Testis (tissue), 3 donors: ENCODE measurements around the gene KRT26. TPM values are rescaled to one million over a fixed set of nuclear protein-coding genes. Genes with fewer than 3 reads are reported as not detected.

Experiments
- DNase-seq: peaks from one replicate; pipeline ENCODE4 v3.0.0-alpha.2; 2019
- H3K27ac ChIP-seq, 2 donors: fragments of 200-600 bp; sonication (generic); one replicate each; pipeline ENCODE4 v1.5.1; 2019
- H3K27me3 ChIP-seq: fragments of 200-600 bp; sonication (generic); one replicate; pipeline ENCODE4 v1.5.1; 2019
- H3K36me3 ChIP-seq: fragments of 200-600 bp; sonication (generic); one replicate; pipeline ENCODE4 v1.5.1; 2017; ENCODE audit warnings: low read depth; ENCODE audit errors: missing control alignments
- H3K4me1 ChIP-seq: fragments of 200-600 bp; sonication (generic); one replicate; pipeline ENCODE4 v1.5.1; 2019
- H3K4me3 ChIP-seq, 2 donors: fragments of 200-600 bp; sonication (generic); one replicate each; pipeline ENCODE4 v1.5.1; 2017 to 2019
- H3K9me3 ChIP-seq: fragments of 200-600 bp; sonication (generic); one replicate; pipeline ENCODE4 v1.5.1; 2017
- POLR2A ChIP-seq: fragments of 450-650 bp; IDR thresholded peaks from one replicate; pipeline ENCODE4 v1.6.1; 2017; ENCODE audit warnings: antibody characterized with exemption, mild to moderate bottlenecking, moderate library complexity
- WGBS, 2 donors: methylation state at CpG; one replicate each; pipeline ENCODE4 v1.1.5; 2018; 5-methylcytosine and 5-hydroxymethylcytosine counted together
- intact Hi-C: fragments of 100-400 bp; cut with DNase I; formaldehyde crosslinking; loops from one replicate; pipeline ENCODE4 v1.15.1; 2023; ENCODE audit warnings: low total_unique reads
- polyA plus RNA-seq: library from polyadenylated mRNA; stranded (reverse); fragments of 350-450 nt; fragmentation: Illumina TruSeq; extraction: RNeasy Lipid Tissue Mini Kit (QIAGEN cat#74804); gene quantifications from one replicate; pipeline ENCODE4 v1.2.3, GENCODE V29; 2014; ENCODE audit warnings: low read depth, low replicate concordance; ENCODE audit not compliant: insufficient read depth
- total RNA-seq, 2 donors: library from RNA; depleted of rRNA; stranded (reverse); fragments of >200 nt; gene quantifications; one replicate each; pipeline ENCODE4 v1.2.3, GENCODE V29; 2016
- TF ChIP-seq, protein P1 (sequence below), 3 experiments: fragments of 450-650 bp in 2 of 3; fragments of 200-600 bp in 1 of 3; sonication (generic) in 1 of 3; IDR thresholded peaks; one replicate each; pipeline ENCODE4 v1.5.1; 2016 to 2019; ENCODE audit warnings: antibody characterized with exemption in 3 of 3, mild to moderate bottlenecking in 2 of 3, moderate library complexity in 1 of 3

Gene KRT26
- total and polyA plus RNA-seq, 3 donors from 2014 or later = 0.30 to 0.79 (median 0.62) TPM

DNA sequence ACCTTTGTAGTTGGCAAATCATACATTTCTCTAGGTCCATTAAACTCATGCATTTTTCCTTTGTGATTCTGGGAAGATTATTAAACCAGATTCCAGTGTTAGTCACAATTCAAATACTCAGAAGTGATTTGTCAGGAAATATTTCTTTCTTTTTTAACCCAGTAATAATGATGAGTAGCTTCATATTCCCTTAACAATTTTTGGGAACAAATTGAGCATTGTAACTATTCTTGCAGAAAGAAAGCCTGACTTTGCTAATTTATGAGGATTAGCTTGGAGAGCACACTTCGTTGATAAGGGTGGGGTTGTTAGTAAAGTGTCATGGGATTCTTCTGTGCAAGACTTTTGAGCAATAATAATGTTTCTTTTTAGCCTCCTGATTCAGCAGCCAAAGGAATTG lies 49.8 kb downstream of the KRT26 start:
- intact Hi-C loops = no loop called here
- H3K4me1 ChIP-seq = no peaks in the 10 kb centered on the region
- H3K27me3 ChIP-seq = no peaks in the 10 kb centered on the region
- 33 to 41% methylated on average over 1 of the region's 1 CpG for WGBS, 2 donors
- H3K9me3 ChIP-seq = no peaks in the 10 kb centered on the region
- DNase-seq = no peak
- TF ChIP-seq POLR2A = no peak
- TF ChIP-seq, protein P1, sequence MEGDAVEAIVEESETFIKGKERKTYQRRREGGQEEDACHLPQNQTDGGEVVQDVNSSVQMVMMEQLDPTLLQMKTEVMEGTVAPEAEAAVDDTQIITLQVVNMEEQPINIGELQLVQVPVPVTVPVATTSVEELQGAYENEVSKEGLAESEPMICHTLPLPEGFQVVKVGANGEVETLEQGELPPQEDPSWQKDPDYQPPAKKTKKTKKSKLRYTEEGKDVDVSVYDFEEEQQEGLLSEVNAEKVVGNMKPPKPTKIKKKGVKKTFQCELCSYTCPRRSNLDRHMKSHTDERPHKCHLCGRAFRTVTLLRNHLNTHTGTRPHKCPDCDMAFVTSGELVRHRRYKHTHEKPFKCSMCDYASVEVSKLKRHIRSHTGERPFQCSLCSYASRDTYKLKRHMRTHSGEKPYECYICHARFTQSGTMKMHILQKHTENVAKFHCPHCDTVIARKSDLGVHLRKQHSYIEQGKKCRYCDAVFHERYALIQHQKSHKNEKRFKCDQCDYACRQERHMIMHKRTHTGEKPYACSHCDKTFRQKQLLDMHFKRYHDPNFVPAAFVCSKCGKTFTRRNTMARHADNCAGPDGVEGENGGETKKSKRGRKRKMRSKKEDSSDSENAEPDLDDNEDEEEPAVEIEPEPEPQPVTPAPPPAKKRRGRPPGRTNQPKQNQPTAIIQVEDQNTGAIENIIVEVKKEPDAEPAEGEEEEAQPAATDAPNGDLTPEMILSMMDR (IDR thresholded peaks at IDR 0.05) = no peak
- H3K4me3 ChIP-seq = no peak overlapping the region
- no peak overlapping the region for H3K27ac ChIP-seq
- H3K36me3 ChIP-seq = no peaks in the 10 kb centered on the region

DNA sequence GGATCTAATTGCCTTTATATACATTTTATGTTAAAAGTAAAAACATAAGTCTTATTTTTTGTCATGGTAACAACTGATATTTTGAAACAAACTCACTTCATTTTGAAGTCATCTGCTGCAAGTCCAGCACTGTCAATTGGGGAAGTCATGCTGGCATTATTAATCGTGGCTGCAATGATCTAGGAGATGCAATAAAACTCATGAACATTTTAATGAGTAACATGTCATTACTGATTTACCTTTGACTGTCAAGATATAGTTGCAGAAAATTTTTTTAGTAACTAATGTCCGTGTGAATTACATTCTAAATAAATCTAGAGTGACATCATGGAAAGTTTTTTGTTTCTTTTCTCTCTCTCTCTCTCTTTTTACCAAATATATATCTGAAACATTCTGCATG lies 51.1 kb downstream of the KRT26 start:
- DNase-seq = no peak
- Histone ChIP-seq H3K27ac (no peak overlapping the region), H3K36me3 (no peaks in the 10 kb centered on the region), H3K4me3 (no peak overlapping the region), H3K27me3 (no peaks in the 10 kb centered on the region), H3K9me3 (no peaks in the 10 kb centered on the region), H3K4me1 (no peaks in the 10 kb centered on the region)
- TF ChIP-seq POLR2A = no peak
- TF ChIP-seq, protein P1 (IDR thresholded peaks at IDR 0.05) = no peak
- intact Hi-C loops = no loop called here
- 61 to 78% methylated on average over 2 of the region's 2 CpGs for WGBS, 2 donors

DNA sequence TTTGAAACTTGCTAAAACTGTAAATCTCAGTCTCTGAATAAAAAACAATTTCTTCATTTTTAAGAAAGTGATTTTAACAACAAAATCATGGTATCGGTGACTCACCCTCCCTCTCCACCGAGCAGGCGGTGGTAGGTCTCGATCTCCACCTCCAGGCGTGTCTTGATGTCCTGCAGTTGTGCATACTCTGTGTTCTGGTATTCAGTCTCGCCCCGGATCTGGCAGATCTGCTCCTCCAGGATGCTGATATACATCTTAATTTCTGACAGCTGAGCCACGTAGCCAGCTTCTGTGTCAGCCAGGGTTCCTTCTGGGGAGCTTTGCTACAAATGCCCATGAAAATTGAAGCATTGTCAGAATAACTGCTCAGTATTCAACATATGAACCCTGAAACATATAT lies 53.1 kb downstream of the KRT26 start:
- TF ChIP-seq, protein P1 (IDR thresholded peaks at IDR 0.05) = no peak
- no peak for TF ChIP-seq POLR2A
- no peaks in the 10 kb centered on the region for H3K36me3 ChIP-seq
- intact Hi-C loops = no loop called here
- 82 to 84% methylated on average over 8 of the region's 8 CpGs for WGBS, 2 donors
- DNase-seq = no peak
- no peak overlapping the region for H3K4me3 ChIP-seq
- H3K9me3 ChIP-seq = no peaks in the 10 kb centered on the region
- no peaks in the 10 kb centered on the region for H3K27me3 ChIP-seq
- H3K4me1 ChIP-seq = no peaks in the 10 kb centered on the region
- H3K27ac ChIP-seq = no peak overlapping the region

DNA sequence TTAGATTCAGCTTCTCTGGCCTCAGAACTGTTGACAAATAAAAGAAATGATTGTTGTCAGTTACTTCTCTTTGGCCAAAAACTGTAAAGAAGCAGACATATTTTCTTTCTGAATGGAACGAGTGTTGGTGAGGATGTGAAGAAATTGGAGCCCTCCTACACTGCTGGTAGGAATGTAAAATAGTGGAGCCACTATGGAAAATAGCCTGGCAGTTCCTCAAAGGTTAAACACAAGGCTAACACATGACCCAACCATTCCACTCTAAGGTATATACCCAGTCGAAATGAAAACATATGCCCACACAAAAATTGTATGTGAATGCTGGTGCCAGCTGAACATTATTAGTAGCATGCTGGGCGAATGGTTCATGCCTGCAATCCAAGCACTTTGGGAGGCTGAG lies 54.2 kb downstream of the KRT26 start:
- no peaks in the 10 kb centered on the region for H3K36me3 ChIP-seq
- no peaks in the 10 kb centered on the region for H3K9me3 ChIP-seq
- TF ChIP-seq, protein P1 (IDR thresholded peaks at IDR 0.05) = no peak
- no peak for TF ChIP-seq POLR2A
- intact Hi-C loops = no loop called here
- DNase-seq = no peak
- H3K27me3 ChIP-seq = no peaks in the 10 kb centered on the region
- no peaks in the 10 kb centered on the region for H3K4me1 ChIP-seq
- no peak overlapping the region for H3K27ac ChIP-seq
- no peak overlapping the region for H3K4me3 ChIP-seq
- 76 to 77% methylated on average over 3 of the region's 3 CpGs for WGBS, 2 donors

Other genes starting within 250 kb of the KRT26 start
- gene CCR7, start 206.7 kb downstream of the KRT26 start, total RNA-seq = 1 to 10 TPM in 1 of 2 donors, under 1 TPM in 1; 0.87 to 1.3 TPM
- gene CCR7, start 206.7 kb downstream of the KRT26 start, polyA plus RNA-seq = 1.5 TPM
- gene SMARCE1, start 124.4 kb downstream of the KRT26 start, total RNA-seq = 10 to 100 TPM; 80.3 to 81.6 TPM
- 86.4 TPM for gene SMARCE1, start 124.4 kb downstream of the KRT26 start, polyA plus RNA-seq
- 1 to 10 TPM; 1.2 to 3.1 TPM for gene KRT222, start 107.0 kb downstream of the KRT26 start, total RNA-seq
- 1.0 TPM for gene KRT222, start 107.0 kb downstream of the KRT26 start, polyA plus RNA-seq
- under 1 TPM in 1 of 2 donors, not detected in 1; 0.12 TPM for gene KRT24, start 68.4 kb downstream of the KRT26 start, total RNA-seq
- not detected for gene KRT24, start 68.4 kb downstream of the KRT26 start, polyA plus RNA-seq
- 1 to 10 TPM; 1.2 to 1.3 TPM for gene KRT25, start 16.9 kb downstream of the KRT26 start, total RNA-seq
- 1.6 TPM for gene KRT25, start 16.9 kb downstream of the KRT26 start, polyA plus RNA-seq
- 1 to 10 TPM in 1 of 2 donors, under 1 TPM in 1; 0.87 to 1.4 TPM for gene KRT27, start 10.3 kb upstream of the KRT26 start, total RNA-seq
- 0.58 TPM for gene KRT27, start 10.3 kb upstream of the KRT26 start, polyA plus RNA-seq
- gene KRT28, start 27.8 kb upstream of the KRT26 start, total RNA-seq = under 1 TPM; 0.43 to 0.87 TPM
- gene KRT28, start 27.8 kb upstream of the KRT26 start, polyA plus RNA-seq = 0.37 TPM
- 10 to 100 TPM; 22.1 to 25.8 TPM for gene KRT10, start 50.4 kb upstream of the KRT26 start, total RNA-seq
- gene KRT10, start 50.4 kb upstream of the KRT26 start, polyA plus RNA-seq = 69.4 TPM
- under 1 TPM; 0.63 to 0.68 TPM for gene KRT12, start 95.0 kb upstream of the KRT26 start, total RNA-seq
- 0.26 TPM for gene KRT12, start 95.0 kb upstream of the KRT26 start, polyA plus RNA-seq
- not detected for gene KRT20, start 113.0 kb upstream of the KRT26 start, total RNA-seq
- gene KRT20, start 113.0 kb upstream of the KRT26 start, polyA plus RNA-seq = not detected
- 10 to 100 TPM; 14.0 to 17.3 TPM for gene KRT23, start 165.4 kb upstream of the KRT26 start, total RNA-seq
- 52.2 TPM for gene KRT23, start 165.4 kb upstream of the KRT26 start, polyA plus RNA-seq
- gene KRT39, start 194.7 kb upstream of the KRT26 start, total RNA-seq = not detected
- gene KRT39, start 194.7 kb upstream of the KRT26 start, polyA plus RNA-seq = not detected
- gene KRT40, start 212.1 kb upstream of the KRT26 start, total RNA-seq = under 1 TPM in 1 of 2 donors, not detected in 1; 0.16 TPM
- 0.45 TPM for gene KRT40, start 212.1 kb upstream of the KRT26 start, polyA plus RNA-seq
- not detected for gene KRTAP3-3, start 222.0 kb upstream of the KRT26 start, total RNA-seq
- gene KRTAP3-3, start 222.0 kb upstream of the KRT26 start, polyA plus RNA-seq = not detected
- not detected for gene KRTAP3-2, start 227.7 kb upstream of the KRT26 start, total RNA-seq
- gene KRTAP3-2, start 227.7 kb upstream of the KRT26 start, polyA plus RNA-seq = not detected
- not detected for gene KRTAP3-1, start 236.9 kb upstream of the KRT26 start, total RNA-seq
- gene KRTAP3-1, start 236.9 kb upstream of the KRT26 start, polyA plus RNA-seq = not detected